Ovary (tissue), 9 donors: Measurements from ENCODE around the gene PPP1CA. TPM values are rescaled to one million over a fixed set of nuclear protein-coding genes. Genes with fewer than 3 reads are reported as not detected.

Experiments used
- DNase-seq, 5 donors: peaks; one replicate each; pipeline ENCODE4 v3.0.0-alpha.2; 2019 to 2020
- H3K27ac ChIP-seq, 2 donors: fragments of 200-600 bp; one replicate each; pipeline versions ENCODE4 v1.5.1 to v1.8.0; 2019 to 2022
- H3K27me3 ChIP-seq: fragments of 200-600 bp; one replicate; pipeline ENCODE4 v1.8.0; 2022
- H3K36me3 ChIP-seq: fragments of 200-600 bp; sonication (generic); one replicate; pipeline ENCODE4 v1.5.1; 2019
- H3K4me1 ChIP-seq: one replicate; pipeline ENCODE4 v1.8.1; 2013; ENCODE audit warnings: mild to moderate bottlenecking, moderate library complexity; ENCODE audit not compliant: insufficient read depth
- H3K4me3 ChIP-seq: fragments of 200-600 bp; sonication (generic); one replicate; pipeline ENCODE4 v1.5.1; 2017
- H3K9me3 ChIP-seq, 2 donors: fragments of 200-600 bp in 1 of 2; sonication (generic) in 1 of 2; one replicate each; pipeline versions ENCODE4 v1.5.1 to v1.8.1; 2013 to 2019; ENCODE audit warnings: mild to moderate bottlenecking in 1 of 2, moderate library complexity in 1 of 2
- CTCF ChIP-seq, 3 donors: fragments of 450-650 bp in 2 of 3; fragments of 200-600 bp in 1 of 3; IDR thresholded peaks; one replicate each; pipeline versions ENCODE4 v1.5.1 to v1.8.0; 2016 to 2022; ENCODE audit warnings: antibody characterized with exemption in 3 of 3, mild to moderate bottlenecking in 1 of 3
- EP300 ChIP-seq: sonication (generic); formaldehyde crosslinking; IDR thresholded peaks from one replicate; pipeline ENCODE4 v1.6.1; 2017; ENCODE audit warnings: antibody characterized with exemption
- POLR2A ChIP-seq: fragments of 450-650 bp; IDR thresholded peaks from one replicate; pipeline ENCODE4 v1.6.1; 2017; ENCODE audit warnings: antibody characterized with exemption, mild to moderate bottlenecking, moderate library complexity
- WGBS, 3 donors: extraction: QIAGEN DNeasy Blood & Tissue Kit in 1 of 3; methylation state at CpG; one replicate each; pipeline versions ENCODE4 v1.1.5 to v1.1.7; 2013 to 2017; 5-methylcytosine and 5-hydroxymethylcytosine counted together
- intact Hi-C, 4 donors: fragments of 100-400 bp; cut with DNase I; formaldehyde crosslinking; loops; one replicate each; pipeline versions ENCODE4 v1.11.0 to v1.15.1; 2022 to 2023
- polyA plus RNA-seq, 2 donors: library from polyadenylated mRNA; stranded (reverse); fragments of 200-250 nt in 1 of 2; fragments of 350-450 nt in 1 of 2; fragmentation: Illumina TruSeq in 1 of 2; extraction: RNeasy Lipid Tissue Mini Kit (QIAGEN cat#74804) in 1 of 2; gene quantifications; one replicate each; pipeline ENCODE4 v1.2.3, GENCODE V29; 2013 to 2014
- total RNA-seq, 7 donors: library from RNA; depleted of rRNA in 2 of 7; stranded (reverse); fragments of >200 nt in 2 of 7; fragmentation: NEBNext Ultra II Directional in 3 of 7; extraction: Animal tissue kit (Norgen Biotek cat#: 25700) in 3 of 7; gene quantifications; one replicate each; pipeline versions ENCODE4 v1.1.0 to v1.2.4, GENCODE V29; 2016 to 2023
- donor health status: DM: no; HTN: no; CAD: no; lungs with moderate emphysema.
- donor health status: DM: no; HTN: no; CAD: no.
- donor health status: Bipolar disorder and iron deficiency.
- donor health status: DM: yes; HTN: yes; CAD: no.
- donor health status: DM: no; HTN: no; CAD: no.
- donor health status: DM: yes; HTN: yes; CAD: no.

Gene PPP1CA
- total and polyA plus RNA-seq, 9 donors: 32.2 to 86.9 (median 54.9) TPM

GRCh38 chr11:67431346-67432249 lies 29.9 kb upstream of the PPP1CA start:
- Histone ChIP-seq H3K27ac (no peak overlapping the region), H3K9me3 (no peaks in the 10 kb centered on the region), H3K27me3 (no peaks in the 10 kb centered on the region), H3K4me3 (no peak overlapping the region), H3K36me3 (no peaks in the 10 kb centered on the region), H3K4me1 (peaks cover 5% of the 10 kb centered on the region)
- intact Hi-C loops: loop anchor here in 1 of 4 donors (5.0 kb wide), 1 partner anchor 1294 kb away; no protein-coding TSS in a partner anchor
- WGBS, 3 donors: 87 to 92% (median 90%) methylated on average over 22 to 24 of the region's 24 CpGs
- TF ChIP-seq EP300 (no peak), CTCF (IDR thresholded peaks at IDR 0.05) (no peak), POLR2A (no peak)
- DNase-seq: peak in 1 of 5 donors; percentile 34

GRCh38 chr11:67429722-67430121 lies 28.1 kb upstream of the PPP1CA start:
- Histone ChIP-seq H3K4me1 (peaks cover 5% of the 10 kb centered on the region), H3K4me3 (no peak overlapping the region), H3K27me3 (no peaks in the 10 kb centered on the region), H3K9me3 (no peaks in the 10 kb centered on the region), H3K36me3 (no peaks in the 10 kb centered on the region), H3K27ac (no peak overlapping the region)
- DNase-seq: peak in 2 of 5 donors; percentile 42
- TF ChIP-seq CTCF (IDR thresholded peaks at IDR 0.05) (no peak), POLR2A (no peak), EP300 (no peak)
- intact Hi-C loops: loop anchor here in 2 of 4 donors (5.0 kb wide), 2 partner anchors 153 to 1292 kb away; partner anchors contain the start of gene GSTP1 (in 1 of the 2)
- WGBS, 3 donors: 77 to 83% (median 79%) methylated on average over 11 of the region's 11 CpGs

GRCh38 chr11:67429038-67429668 lies 27.5 kb upstream of the PPP1CA start:
- Histone ChIP-seq H3K4me3 (peak overlapping the region; percentile 89), H3K4me1 (peaks cover 5% of the 10 kb centered on the region), H3K36me3 (no peaks in the 10 kb centered on the region), H3K9me3 (no peaks in the 10 kb centered on the region), H3K27me3 (no peaks in the 10 kb centered on the region), H3K27ac (no peak overlapping the region)
- intact Hi-C loops: loop anchor here in 1 of 4 donors (5.0 kb wide), 1 partner anchor 153 kb away; the partner anchor contains the start of gene GSTP1
- peak in 2 of 5 donors; percentile 47 to 49 for DNase-seq
- TF ChIP-seq POLR2A (no peak), CTCF (IDR thresholded peaks at IDR 0.05) (no peak), EP300 (no peak)
- WGBS, 3 donors: 40 to 53% (median 42%) methylated on average over 12 of the region's 12 CpGs
